NT2/D1 (cell line): ENCODE data around the gene HAUS7.

Source experiments
- DNase-seq: peaks from one replicate; pipeline ENCODE4 v3.0.0-alpha.2; 2011; ENCODE audit warnings: low read depth, low spot score
- H3K27me3 ChIP-seq: 2 replicates; pipeline ENCODE4 v1.6.0; 2011; ENCODE audit warnings: mild to moderate bottlenecking; ENCODE audit not compliant: insufficient read length, insufficient read depth
- H3K36me3 ChIP-seq: 2 replicates; pipeline ENCODE4 v1.6.1; 2011; ENCODE audit warnings: mild to moderate bottlenecking, low read length, mixed read lengths; ENCODE audit not compliant: insufficient read depth, insufficient read length
- H3K4me1 ChIP-seq: 2 replicates; pipeline ENCODE4 v1.5.1; 2011; ENCODE audit not compliant: insufficient read depth, insufficient read length
- H3K4me3 ChIP-seq: 2 replicates; pipeline ENCODE4 v1.5.1; 2011; ENCODE audit warnings: low read depth; ENCODE audit not compliant: insufficient read length
- H3K9ac ChIP-seq: 2 replicates; pipeline ENCODE4 v1.6.0; 2011; ENCODE audit warnings: low read depth; ENCODE audit not compliant: insufficient read length
- H3K9me3 ChIP-seq: 2 replicates; pipeline ENCODE4 v1.5.1; 2011; ENCODE audit warnings: mild to moderate bottlenecking, low read length; ENCODE audit not compliant: insufficient read depth
- SUZ12 ChIP-seq: IDR thresholded peaks from 2 replicates; pipeline ENCODE4 v1.6.1; 2011; ENCODE audit not compliant: insufficient read length, insufficient read depth; ENCODE audit errors: extremely low read depth
- YY1 ChIP-seq: IDR thresholded peaks from 2 replicates; pipeline ENCODE4 v1.6.1; 2011; ENCODE audit not compliant: insufficient read length, insufficient read depth
- ZNF274 ChIP-seq: IDR thresholded peaks from 2 replicates; pipeline ENCODE4 v1.6.1; 2011; ENCODE audit warnings: mild to moderate bottlenecking, low read depth, low read length

Gene HAUS7

GRCh38 chrX:153411988-153412574 lies 58.3 kb downstream of the HAUS7 start:
- Histone ChIP-seq H3K36me3 (no peaks in the 10 kb centered on the region), H3K9me3 (no peaks in the 10 kb centered on the region), H3K27me3 (peaks cover 24% of the 10 kb centered on the region), H3K4me3 (peak overlapping the region; percentile 11), H3K4me1 (peaks cover 2% of the 10 kb centered on the region), H3K9ac (no peak overlapping the region)
- TF ChIP-seq YY1 = no peak
- no peak for TF ChIP-seq SUZ12
- no peak for TF ChIP-seq ZNF274
- no peak for DNase-seq

- no peak for DNase-seq
- Histone ChIP-seq H3K27me3 (peaks cover 24% of the 10 kb centered on the region), H3K9ac (peak within 1 kb of the TSS; percentile 32), H3K36me3 (no peaks in the 10 kb centered on the region), H3K4me1 (peaks cover 2% of the 10 kb centered on the region), H3K4me3 (peak within 1 kb of the TSS; percentile 11), H3K9me3 (no peaks in the 10 kb centered on the region)
- TF ChIP-seq SUZ12 (no peak), ZNF274 (no peak), YY1 (no peak)
Observed at GRCh38 chrX:153411255-153411987, 59.0 kb downstream of the HAUS7 start, which contains the start of gene ZFP92. Gene ZFP92 (plus strand): TSS chrX:153411472. CDS start chrX:153418323, 6,851 bp downstream.

- H3K36me3 ChIP-seq = no peaks in the 10 kb centered on the region
- no peak for DNase-seq
- no peak overlapping the region for H3K9ac ChIP-seq
- no peaks in the 10 kb centered on the region for H3K9me3 ChIP-seq
- H3K27me3 ChIP-seq = peaks cover 24% of the 10 kb centered on the region
- no peak for TF ChIP-seq SUZ12
- TF ChIP-seq ZNF274 = no peak
- TF ChIP-seq YY1 = no peak
- peaks cover 2% of the 10 kb centered on the region for H3K4me1 ChIP-seq
- H3K4me3 ChIP-seq = no peak overlapping the region
Observed at GRCh38 chrX:153410888-153411254, 59.5 kb downstream of the HAUS7 start.

- Histone ChIP-seq H3K4me1 (peaks cover 2% of the 10 kb centered on the region), H3K36me3 (no peaks in the 10 kb centered on the region), H3K9ac (no peak overlapping the region), H3K27me3 (peaks cover 24% of the 10 kb centered on the region), H3K9me3 (no peaks in the 10 kb centered on the region), H3K4me3 (no peak overlapping the region)
- no peak for TF ChIP-seq ZNF274
- TF ChIP-seq SUZ12 = no peak
- TF ChIP-seq YY1 = no peak
- no peak for DNase-seq
Observed at GRCh38 chrX:153410373-153410772, 60.0 kb downstream of the HAUS7 start.

GRCh38 chrX:153409414-153410101 lies 60.8 kb downstream of the HAUS7 start:
- Histone ChIP-seq H3K9ac (no peak overlapping the region), H3K9me3 (no peaks in the 10 kb centered on the region), H3K27me3 (peaks cover 24% of the 10 kb centered on the region), H3K4me1 (peaks cover 2% of the 10 kb centered on the region), H3K4me3 (no peak overlapping the region), H3K36me3 (no peaks in the 10 kb centered on the region)
- no peak for TF ChIP-seq ZNF274
- no peak for TF ChIP-seq SUZ12
- no peak for TF ChIP-seq YY1
- DNase-seq = no peak

GRCh38 chrX:153408871-153409351 lies 61.5 kb downstream of the HAUS7 start:
- Histone ChIP-seq H3K4me1 (peaks cover 2% of the 10 kb centered on the region), H3K9me3 (no peaks in the 10 kb centered on the region), H3K4me3 (no peak overlapping the region), H3K36me3 (no peaks in the 10 kb centered on the region), H3K27me3 (peaks cover 24% of the 10 kb centered on the region), H3K9ac (no peak overlapping the region)
- DNase-seq = no peak
- TF ChIP-seq SUZ12 (no peak), YY1 (no peak), ZNF274 (no peak)

GRCh38 chrX:153408221-153408721 lies 62.1 kb downstream of the HAUS7 start:
- H3K4me3 ChIP-seq = no peak overlapping the region
- no peaks in the 10 kb centered on the region for H3K9me3 ChIP-seq
- H3K4me1 ChIP-seq = peaks cover 2% of the 10 kb centered on the region
- TF ChIP-seq SUZ12 (no peak), YY1 (no peak), ZNF274 (no peak)
- no peak for DNase-seq
- no peaks in the 10 kb centered on the region for H3K36me3 ChIP-seq
- peaks cover 24% of the 10 kb centered on the region for H3K27me3 ChIP-seq
- no peak overlapping the region for H3K9ac ChIP-seq
